GM12801 (cell line): Measurements from ENCODE around the gene RNF40.

Source experiments
- CTCF ChIP-seq: IDR thresholded peaks from one replicate; pipeline ENCODE4 v1.5.1; 2011; ENCODE audit warnings: control low read depth; ENCODE audit not compliant: insufficient read length; ENCODE audit errors: extremely low read depth

Gene RNF40

GRCh38 chr16:30766933-30767284 lies 4.8 kb downstream of the RNF40 start:
- no peak for TF ChIP-seq CTCF

- TF ChIP-seq CTCF: no peak
These were observed 5.8 kb downstream of the RNF40 start for GRCh38 chr16:30767767-30768465.

- TF ChIP-seq CTCF: no peak
These were observed 6.6 kb downstream of the RNF40 start for GRCh38 chr16:30768583-30769181.

GRCh38 chr16:30769379-30770089 lies 7.4 kb downstream of the RNF40 start:
- TF ChIP-seq CTCF: no peak

- no peak for TF ChIP-seq CTCF
These were observed 9.6 kb downstream of the RNF40 start for GRCh38 chr16:30771726-30772125.

GRCh38 chr16:30773826-30774225 lies 11.7 kb downstream of the RNF40 start:
- no peak for TF ChIP-seq CTCF

GRCh38 chr16:30774367-30775130 lies 12.4 kb downstream of the RNF40 start:
- no peak for TF ChIP-seq CTCF
